Epidermal melanocyte (primary cell): ENCODE measurements around the gene IFT57.

Experiments used
- DNase-seq: peaks from one replicate; pipeline ENCODE4 v3.0.0; 2011; ENCODE audit warnings: low spot score; ENCODE audit not compliant: insufficient read length

IFT57 gene

GRCh38 chr3:108125550-108126071 is 96.6 kb downstream of the IFT57 start:
- no peak for DNase-seq

- DNase-seq, result no peak
Measured at GRCh38 chr3:108125153-108125543, 97.1 kb downstream of the IFT57 start.

GRCh38 chr3:108124337-108125152 is 97.7 kb downstream of the IFT57 start:
- no peak for DNase-seq

GRCh38 chr3:108123326-108123725 is 98.9 kb downstream of the IFT57 start:
- DNase-seq, result no peak

- no peak for DNase-seq
Measured at GRCh38 chr3:108122276-108122675, 99.9 kb downstream of the IFT57 start.

GRCh38 chr3:108119398-108120104 is 102.7 kb downstream of the IFT57 start:
- DNase-seq, result no peak

- DNase-seq, result no peak
Measured at GRCh38 chr3:108118038-108118768, 104.0 kb downstream of the IFT57 start.

- DNase-seq, result no peak
Measured at GRCh38 chr3:108117241-108117775, 104.9 kb downstream of the IFT57 start.

GRCh38 chr3:108114423-108115065 is 107.7 kb downstream of the IFT57 start:
- no peak for DNase-seq

- no peak for DNase-seq
Measured at GRCh38 chr3:108113975-108114374, 108.2 kb downstream of the IFT57 start.

- no peak for DNase-seq
Measured at GRCh38 chr3:108110934-108111333, 111.3 kb downstream of the IFT57 start.
